Measurements from ENCODE around the gene MACF1.

The MACF1 gene

GRCh38 chr1:39214714-39214997, 10.2 kb downstream of the MACF1 start:
- DNase-seq (ENCODE audit: low spot score), result peak; percentile 67

- DNase-seq (ENCODE audit: low spot score), result peak; percentile 53
These were observed 10.7 kb downstream of the MACF1 start for GRCh38 chr1:39214998-39215873.

GRCh38 chr1:39216771-39217170, 12.3 kb downstream of the MACF1 start:
- DNase-seq (ENCODE audit: low spot score), result no peak

- no peak for DNase-seq (ENCODE audit: low spot score)
These were observed 16.7 kb downstream of the MACF1 start for GRCh38 chr1:39220891-39221870.

- DNase-seq (ENCODE audit: low spot score), result no peak
These were observed 19.9 kb downstream of the MACF1 start for GRCh38 chr1:39224295-39224829.

- no peak for DNase-seq (ENCODE audit: low spot score)
These were observed 22.3 kb downstream of the MACF1 start for GRCh38 chr1:39226836-39227235.

- no peak for DNase-seq (ENCODE audit: low spot score)
These were observed 23.8 kb downstream of the MACF1 start for GRCh38 chr1:39228252-39228651.

- DNase-seq (ENCODE audit: low spot score), result no peak
These were observed 25.0 kb downstream of the MACF1 start for GRCh38 chr1:39229504-39229903.

GRCh38 chr1:39230261-39231190, 26.0 kb downstream of the MACF1 start:
- peak; percentile 68 for DNase-seq (ENCODE audit: low spot score)

GRCh38 chr1:39236971-39237370, 32.5 kb downstream of the MACF1 start:
- DNase-seq (ENCODE audit: low spot score), result no peak

GRCh38 chr1:39238476-39238875, 34.0 kb downstream of the MACF1 start:
- peak; percentile 96 for DNase-seq (ENCODE audit: low spot score)

- no peak for DNase-seq (ENCODE audit: low spot score)
These were observed 35.5 kb downstream of the MACF1 start for GRCh38 chr1:39239968-39240367.

- DNase-seq (ENCODE audit: low spot score), result no peak
These were observed 38.8 kb downstream of the MACF1 start for GRCh38 chr1:39243302-39243701.

GRCh38 chr1:39250460-39251240, 46.2 kb downstream of the MACF1 start:
- DNase-seq (ENCODE audit: low spot score), result no peak

GRCh38 chr1:39255222-39255621, 50.7 kb downstream of the MACF1 start:
- no peak for DNase-seq (ENCODE audit: low spot score)

- peak; percentile 85 for DNase-seq (ENCODE audit: low spot score)
These were observed 53.8 kb downstream of the MACF1 start for GRCh38 chr1:39258146-39258924.

GRCh38 chr1:39258925-39259244, 54.4 kb downstream of the MACF1 start:
- no peak for DNase-seq (ENCODE audit: low spot score)

- DNase-seq (ENCODE audit: low spot score), result no peak
These were observed 57.3 kb downstream of the MACF1 start for GRCh38 chr1:39261712-39262221.

- no peak for DNase-seq (ENCODE audit: low spot score)
These were observed 58.3 kb downstream of the MACF1 start for GRCh38 chr1:39262802-39263201.

GRCh38 chr1:39266269-39266668, 61.8 kb downstream of the MACF1 start:
- peak; percentile 72 for DNase-seq (ENCODE audit: low spot score)
